Dedifferentiated amniotic fluid mesenchymal stem cell (primary cell): ENCODE data around the gene RCC1.
A peak's percentile ranks its signal among the peaks of the same experiment; 100 is the strongest.
"Not testable (repeated sequence)": the region's sequence is repeated elsewhere in the genome, so short reads cannot be mapped to it uniquely, and the experiment has no call there.

Source experiments
- DNase-seq: peaks from one replicate; pipeline ENCODE4 v3.0.0-alpha.2; 2016; ENCODE audit errors: extremely low spot score

The RCC1 gene

DNA sequence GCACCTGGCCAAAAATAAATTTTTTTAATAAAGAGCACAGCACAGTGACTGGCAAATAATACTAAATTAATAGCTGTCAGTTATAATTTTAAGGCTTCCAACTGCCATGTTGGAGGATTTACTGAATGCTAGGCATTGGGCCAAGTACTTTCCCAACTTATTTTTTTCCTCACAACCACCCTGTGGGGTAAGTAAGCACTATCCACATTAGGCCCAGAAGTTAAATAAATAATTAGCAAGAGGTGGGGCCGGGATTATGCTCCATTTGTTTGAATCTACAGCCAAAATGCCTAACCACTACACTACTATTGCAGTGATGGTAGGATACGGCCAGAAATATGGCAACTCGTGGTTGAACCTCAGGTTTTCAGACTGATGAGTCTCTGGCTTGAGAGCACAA is 42.5 kb downstream of the RCC1 start:
- DNase-seq, result no peak

DNA sequence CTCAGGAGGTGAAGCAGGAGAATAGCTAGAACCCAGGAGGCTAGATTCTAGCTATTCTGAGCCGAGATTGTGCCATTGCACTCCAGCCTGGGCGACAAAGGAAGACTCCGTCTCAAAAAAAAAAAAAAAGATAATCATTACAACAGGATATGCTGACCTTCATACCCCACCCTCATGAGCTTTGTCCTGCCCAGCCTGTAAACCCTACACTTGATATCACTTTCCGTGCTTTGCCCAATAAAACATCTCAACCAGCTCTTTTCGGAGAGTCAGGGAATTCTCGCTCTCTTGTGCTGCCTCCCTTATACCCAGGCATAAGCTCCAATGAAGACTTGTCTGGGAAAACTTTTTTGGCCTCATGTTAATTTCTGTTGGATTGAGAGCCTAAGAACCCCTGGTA is 45.5 kb downstream of the RCC1 start:
- DNase-seq, result no peak

DNA sequence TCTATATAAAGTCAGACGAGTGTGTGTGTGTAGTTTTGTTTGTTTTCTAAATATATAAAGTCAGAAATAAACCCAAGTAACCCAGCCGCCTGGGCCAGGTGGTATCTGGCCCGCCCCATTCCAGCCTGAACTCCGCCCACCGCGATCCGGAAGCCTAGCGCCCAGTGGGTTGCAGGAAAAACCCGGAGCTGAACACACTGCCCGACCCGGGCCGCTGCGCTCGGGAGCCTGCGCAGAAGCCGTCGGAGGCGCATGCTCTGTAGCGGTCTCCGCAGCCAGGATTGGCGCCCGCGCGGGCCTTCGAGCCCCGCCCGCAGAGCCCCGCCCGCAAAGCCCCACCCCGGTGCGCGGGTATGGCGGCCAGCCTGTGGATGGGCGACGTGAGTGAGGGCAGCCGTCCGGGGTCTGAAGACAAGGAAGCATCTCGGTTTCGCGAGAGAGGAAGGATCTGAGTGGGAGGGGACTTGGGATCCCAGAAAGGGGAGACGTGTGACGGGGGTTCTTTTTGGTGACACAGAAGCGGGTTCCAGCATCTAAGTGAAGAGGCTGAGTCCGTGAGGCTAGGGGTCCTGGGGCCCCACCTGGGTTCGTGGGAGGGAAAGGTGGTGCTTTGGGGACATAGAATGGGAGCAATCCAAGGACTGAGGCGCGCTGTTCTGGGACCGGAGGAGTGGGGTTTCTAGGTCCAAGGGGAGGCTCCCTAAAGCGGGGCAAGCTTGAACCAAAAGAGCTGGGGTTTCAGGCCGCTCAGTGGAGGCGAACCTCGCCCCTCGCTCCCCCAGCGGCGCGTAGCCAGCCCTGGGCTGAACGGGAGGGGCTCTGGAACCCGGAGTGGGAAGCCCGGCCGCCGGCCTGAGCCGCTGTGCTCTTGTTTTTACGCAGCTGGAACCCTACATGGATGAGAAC is 47.2 kb downstream of the RCC1 start, which contains the start of gene TRNAU1AP:
TSS of gene TRNAU1AP (plus strand) at position 328 of the 906 bp plus-strand sequence. CDS start at position 354, 26 bp downstream.
- peak; percentile 96 for DNase-seq

DNA sequence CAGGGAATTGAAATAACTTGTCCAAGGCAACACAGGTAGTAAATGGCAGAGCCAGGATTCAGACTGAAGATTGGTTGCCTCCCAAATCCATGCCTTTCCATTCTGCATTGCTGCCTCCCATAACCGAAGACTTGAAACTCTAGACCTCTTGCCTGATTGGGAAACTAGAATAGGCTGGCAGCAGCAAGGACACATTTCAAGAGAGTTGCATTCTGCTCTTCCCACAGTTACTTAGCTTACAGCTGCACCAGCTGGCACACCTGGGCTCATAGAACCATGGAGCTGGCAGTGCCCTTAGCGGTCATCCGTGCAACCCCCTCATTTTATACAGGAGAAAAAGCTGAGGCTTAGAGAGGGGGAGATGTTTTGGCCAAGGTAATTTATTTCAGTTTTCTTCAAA is 55.0 kb downstream of the RCC1 start:
- DNase-seq, result no peak

DNA sequence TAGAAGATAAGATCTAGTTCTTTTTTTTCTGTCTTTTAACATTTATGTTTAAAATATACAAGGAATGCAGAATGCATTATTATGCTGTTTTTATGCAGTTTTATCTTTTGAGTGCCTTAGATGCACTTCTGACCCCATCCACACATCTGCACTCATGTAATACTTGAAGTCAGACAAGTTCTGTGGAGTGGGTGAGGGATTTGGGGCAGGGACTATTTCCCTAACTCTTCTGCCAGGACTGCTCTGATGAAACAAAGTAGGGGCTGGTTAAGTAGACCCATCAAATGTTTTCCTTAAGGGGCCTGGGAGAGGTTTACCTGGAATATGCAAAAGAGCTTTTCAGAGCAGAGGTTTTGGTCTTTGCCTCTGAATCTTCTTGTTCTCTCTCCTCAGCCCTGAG is 58.5 kb downstream of the RCC1 start:
- DNase-seq, result no peak

DNA sequence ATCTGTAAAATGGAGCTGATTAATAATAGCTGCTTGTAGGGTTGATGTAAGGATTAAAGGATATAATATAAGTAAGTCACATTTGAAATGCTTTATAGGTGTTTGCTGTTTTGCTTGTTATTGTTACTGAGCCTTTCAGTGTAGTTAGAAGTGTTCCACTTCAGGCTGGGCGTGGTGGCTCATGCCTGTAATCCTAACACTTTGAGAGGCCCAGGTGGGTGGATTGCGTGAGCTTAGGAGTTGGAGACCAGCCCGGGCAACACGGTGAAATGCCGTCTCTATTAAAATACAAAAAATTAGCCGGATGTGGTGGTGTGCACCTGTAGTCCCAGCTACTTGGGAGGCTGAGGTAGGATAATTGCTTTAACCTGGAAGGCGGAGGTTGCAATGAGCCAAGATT is 59.2 kb downstream of the RCC1 start:
- DNase-seq, result no peak

DNA sequence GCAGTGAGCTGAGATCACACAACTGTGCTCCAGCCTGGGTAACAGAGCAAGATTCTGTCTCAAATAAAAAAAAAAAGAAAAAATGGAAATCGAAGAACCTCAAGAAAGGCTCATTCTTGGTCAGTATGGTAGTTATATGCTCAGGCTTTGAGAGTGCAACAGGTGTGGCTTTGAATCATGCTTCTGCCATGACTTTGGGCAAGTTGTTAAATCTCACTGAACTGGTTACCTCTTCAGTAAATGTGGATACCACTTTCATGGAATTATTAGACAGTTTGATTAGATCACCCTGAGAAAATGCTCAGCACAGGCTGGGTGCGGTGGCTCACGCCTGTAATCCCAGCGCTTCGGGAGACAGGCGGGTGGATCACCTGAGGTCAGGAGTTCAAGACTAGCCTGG is 59.9 kb downstream of the RCC1 start:
- no peak for DNase-seq

DNA sequence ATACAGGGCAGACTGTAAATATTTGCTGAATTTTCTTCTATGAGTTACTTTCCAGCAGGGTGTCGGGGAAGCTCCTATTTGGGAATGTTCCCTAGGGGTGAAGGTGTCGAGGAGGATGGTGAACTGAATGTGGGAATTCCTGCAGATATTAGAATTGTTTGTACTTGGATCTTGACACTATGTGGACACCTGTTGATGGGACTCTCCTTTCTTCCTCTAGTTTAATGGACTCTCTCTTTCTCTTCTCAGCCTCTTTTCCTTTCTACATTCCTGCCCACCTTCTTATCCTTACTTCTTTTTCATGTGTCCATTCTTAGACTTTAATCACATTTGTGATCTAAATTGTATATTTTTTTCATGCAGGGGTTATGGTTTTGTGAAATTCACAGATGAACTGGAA is 61.1 kb downstream of the RCC1 start:
- no peak for DNase-seq

DNA sequence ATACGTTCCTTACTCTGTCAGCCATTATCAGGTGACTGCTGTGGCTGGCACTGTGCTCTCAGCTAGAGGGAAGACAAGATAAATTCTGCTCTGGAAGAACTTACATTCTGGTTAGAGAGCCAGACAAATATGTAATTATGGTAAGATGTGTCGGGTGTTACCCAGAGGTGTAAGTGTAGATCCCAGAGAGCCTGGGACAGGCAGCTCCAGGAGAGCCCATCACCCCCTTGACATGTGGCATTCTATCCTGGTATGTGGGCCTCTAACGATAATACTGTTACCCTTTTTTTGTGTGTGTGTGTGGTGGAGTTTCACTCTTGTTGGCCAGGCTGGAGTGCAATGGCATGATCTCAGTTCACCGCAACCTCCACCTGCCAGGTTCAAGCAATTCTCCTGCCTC is 66.1 kb downstream of the RCC1 start:
- no peak for DNase-seq

DNA sequence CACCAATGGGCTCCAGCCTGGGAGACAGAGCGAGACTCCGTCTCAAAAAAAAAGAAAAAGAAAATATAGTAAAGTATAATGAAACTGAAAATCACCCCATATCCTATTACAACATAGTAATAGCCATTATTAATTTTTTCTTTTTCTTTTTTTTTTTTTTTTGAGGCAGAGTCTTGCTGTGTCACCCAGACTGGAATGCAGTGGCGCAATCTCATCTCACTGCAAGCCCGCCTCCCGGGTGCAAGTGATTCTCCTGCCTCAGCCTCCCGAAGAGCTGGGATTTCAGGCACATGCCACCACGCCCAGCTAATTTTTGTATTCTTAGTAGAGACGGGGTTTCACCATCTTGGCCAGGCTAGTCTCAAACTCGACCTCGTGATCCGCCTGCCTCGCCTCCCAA is 67.0 kb downstream of the RCC1 start:
- not testable (repeated sequence) for DNase-seq

DNA sequence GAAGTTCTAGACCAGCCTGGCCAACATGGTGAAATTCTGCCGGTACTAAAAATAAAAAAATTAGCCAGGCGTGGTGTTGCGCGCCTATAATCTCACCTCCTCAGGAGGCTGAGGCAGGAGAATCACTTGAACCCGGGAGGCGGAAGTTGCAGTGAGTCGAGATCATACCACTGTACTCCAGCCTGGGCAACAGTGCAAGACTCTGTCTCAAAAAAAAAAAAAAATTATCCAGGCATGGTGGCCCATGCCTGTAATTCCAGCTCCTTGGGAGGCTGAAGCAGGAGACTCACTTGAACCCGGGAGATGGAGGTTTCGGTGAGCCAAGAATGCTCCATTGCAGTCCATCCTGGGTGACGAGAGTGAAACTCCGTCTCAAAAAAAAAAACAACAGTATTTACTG is 67.7 kb downstream of the RCC1 start:
- no peak for DNase-seq

DNA sequence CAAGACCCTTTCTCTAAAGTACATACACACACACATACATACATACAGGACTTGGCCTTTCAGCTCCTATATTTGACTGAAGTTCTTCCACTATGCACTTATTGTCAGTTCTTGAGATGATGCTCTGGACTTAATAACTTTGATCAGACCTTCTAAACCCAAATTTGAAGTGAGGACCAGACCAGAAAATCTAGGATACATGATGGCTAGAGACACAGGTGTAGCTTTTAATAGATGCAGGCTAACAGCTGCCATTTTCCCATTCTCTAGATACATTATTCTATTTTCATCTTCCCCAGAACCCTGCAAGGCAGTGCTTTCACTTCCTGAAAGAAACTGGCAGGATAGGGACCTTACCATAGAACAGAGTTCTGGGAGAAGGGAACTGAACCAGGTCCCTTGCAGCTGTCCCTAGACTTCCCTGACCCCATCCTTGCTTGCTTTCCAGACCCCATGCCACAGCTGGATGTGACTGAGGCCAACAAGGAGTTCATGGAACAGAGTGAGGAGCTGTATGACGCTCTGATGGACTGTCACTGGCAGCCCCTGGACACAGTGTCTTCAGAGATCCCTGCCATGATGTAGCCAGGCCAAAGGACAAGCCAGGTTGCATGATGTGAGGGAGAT is 71.3 kb downstream of the RCC1 start:
- DNase-seq, result no peak

DNA sequence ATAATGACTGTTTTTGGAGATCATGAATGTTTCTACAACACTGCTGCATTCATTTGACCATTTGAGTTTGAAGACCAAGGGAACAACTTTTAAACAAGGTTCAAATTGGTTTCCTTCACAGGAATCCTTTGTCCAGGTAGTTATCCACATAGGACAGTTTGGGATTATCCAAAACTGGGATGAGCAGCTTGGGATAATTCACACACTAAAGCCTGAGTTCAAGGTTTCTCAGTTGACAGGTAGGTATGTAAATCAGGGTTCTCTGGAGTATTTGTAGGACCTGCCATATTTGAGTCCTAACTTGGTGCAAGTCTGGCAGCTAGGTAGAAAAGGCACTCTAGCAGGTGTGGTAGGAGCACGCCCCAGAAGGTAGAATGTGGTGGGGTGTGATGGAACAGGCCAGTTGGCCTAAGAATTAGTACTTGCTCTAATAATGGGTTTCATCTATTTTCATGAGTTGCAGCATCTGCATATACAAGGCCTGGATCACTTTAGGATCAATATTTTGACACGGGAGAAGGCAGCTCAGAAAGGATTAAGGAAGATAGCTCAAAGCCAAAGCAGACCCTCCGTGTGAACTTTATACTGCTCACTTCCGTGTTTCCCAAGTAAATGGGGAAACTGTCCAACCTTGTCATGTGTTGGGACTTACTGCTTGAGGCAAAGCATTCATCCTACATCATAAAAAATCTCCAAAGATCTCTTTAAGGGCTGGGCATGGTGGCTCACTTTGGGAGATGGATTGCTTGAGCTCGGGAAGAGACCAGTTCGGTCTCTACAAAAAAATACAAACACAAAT is 72.1 kb downstream of the RCC1 start:
- no peak for DNase-seq

DNA sequence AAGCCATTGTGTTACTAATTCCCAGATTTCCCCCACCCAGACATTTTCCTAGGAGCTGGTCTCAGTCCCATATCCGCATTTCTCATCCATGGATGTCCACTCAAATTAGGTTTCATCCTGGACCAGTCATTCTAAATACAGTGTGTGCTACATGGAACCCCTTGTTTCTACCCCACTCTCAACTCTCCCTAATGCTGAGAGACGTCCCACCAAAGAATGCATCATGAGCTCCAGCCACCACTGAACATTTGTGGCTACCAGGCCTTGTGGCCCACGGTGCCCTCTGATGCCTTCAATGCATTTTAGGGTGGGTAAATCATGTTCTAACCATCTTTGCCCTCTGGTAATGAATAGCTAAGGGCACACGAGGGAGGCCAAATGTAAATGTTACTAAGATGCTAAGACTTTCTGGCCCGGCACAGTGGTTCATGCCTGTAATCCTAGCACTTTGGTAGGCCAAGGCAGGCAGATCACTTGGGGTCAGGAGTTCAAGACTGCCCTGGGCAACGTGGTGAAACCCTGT is 72.9 kb downstream of the RCC1 start:
- DNase-seq, result no peak

DNA sequence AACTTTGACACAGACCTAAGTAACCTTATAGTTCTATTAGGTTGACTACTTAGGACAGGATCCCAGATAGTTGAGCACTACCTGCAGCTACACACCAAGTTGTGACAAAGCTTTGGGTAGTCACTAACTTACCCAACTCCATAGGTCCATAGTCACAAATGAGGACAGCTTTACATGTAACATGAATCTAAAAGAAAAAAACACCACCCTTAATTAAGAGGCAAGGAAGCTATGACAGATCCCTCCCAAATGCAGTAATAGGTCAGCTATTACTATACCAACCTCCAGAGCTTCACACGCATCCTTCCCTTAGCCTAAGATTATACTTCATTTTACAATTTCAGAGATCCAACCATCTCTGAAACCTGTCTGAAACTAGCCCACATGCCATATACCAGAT is 73.6 kb downstream of the RCC1 start:
- no peak for DNase-seq

DNA sequence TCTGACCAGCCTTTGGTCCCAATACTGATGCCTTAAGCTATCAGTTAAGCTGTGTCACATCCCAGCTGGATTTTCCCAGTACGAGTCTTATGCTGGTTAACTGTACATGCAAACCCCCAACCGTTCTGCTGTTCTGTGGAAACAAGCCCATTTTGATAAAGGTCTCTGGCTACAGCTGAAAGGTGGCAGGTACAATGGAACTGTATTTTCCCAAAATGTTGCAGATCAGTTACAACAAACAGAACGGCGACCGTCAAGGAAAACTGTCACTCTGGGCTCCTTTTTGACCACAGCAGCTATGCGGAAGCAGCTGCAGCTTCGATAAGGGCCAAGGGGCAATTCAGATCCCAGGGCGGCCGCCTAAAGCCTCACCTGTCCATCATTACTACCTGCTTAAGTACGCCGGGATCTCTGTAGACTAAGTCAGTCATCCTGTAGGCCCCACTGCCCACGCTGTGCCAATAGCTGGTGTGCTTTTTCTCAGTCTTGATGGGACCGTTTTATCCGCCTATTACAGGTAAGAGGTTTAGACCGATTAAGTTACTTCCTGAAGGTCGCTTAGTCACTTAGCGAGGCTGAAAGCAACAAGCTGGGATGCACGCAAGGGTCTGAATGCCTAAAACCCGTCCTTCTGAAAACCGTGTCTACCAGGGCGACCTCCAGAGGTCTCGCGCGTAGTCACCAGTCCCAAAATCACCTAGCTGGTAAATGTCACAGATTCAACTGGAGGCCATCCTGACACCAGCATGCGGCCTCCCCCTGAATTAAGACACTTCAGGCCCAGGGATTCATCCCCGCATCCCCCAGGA is 75.1 kb downstream of the RCC1 start:
- DNase-seq, result no peak

DNA sequence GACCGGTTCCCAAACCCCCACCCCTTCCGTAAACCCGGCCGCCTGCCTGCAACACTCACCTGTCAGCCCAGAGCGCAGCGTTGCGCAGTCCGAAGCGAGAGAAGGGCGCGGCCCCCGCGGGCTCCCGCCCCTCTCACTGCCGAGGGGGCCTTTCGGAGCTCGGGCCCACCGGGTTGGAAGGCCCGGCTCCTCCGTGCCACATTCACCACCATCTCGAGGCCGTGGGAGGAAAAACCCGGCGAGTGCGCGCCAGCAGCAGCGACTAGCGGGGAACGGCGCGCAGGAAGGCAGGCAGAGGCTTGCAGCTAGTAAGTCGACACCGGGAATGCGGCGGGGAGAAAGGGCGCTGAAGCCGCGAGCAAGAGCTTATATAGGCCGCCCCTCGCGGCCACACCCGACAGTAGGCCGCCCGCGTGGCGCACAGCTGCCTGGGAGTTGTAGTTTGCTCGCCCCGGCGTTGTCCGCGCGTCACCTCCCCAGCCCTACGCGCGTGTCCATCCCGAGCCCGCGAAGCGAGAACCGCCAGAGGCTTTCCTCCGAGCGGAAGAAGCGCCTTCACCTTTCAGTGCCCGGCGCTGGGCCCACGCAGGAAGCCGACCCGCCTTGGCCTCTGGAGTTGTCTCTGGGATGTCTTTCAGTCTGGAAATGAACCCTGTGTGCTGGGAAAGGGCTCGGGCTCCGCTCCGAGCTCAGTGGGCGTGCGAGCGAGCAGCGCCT is 75.8 kb downstream of the RCC1 start:
- peak; percentile 93 for DNase-seq

DNA sequence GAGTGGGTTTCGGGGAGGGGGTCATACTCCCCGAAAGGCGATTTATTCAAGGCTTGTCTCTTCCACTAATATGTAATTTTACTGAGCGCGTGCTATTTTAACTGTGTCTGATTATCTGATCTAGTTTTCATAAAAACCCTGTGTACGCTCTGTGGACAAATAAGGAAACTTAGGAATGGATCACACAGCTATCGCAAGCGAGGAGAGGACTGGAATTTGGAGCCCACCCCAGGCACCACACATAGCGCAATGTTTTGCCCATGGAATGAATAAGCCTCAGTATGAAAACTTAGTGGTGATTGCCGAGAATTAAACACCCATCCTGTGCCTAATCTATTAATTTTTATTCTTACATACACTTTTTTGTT is 76.4 kb downstream of the RCC1 start:
- no peak for DNase-seq

DNA sequence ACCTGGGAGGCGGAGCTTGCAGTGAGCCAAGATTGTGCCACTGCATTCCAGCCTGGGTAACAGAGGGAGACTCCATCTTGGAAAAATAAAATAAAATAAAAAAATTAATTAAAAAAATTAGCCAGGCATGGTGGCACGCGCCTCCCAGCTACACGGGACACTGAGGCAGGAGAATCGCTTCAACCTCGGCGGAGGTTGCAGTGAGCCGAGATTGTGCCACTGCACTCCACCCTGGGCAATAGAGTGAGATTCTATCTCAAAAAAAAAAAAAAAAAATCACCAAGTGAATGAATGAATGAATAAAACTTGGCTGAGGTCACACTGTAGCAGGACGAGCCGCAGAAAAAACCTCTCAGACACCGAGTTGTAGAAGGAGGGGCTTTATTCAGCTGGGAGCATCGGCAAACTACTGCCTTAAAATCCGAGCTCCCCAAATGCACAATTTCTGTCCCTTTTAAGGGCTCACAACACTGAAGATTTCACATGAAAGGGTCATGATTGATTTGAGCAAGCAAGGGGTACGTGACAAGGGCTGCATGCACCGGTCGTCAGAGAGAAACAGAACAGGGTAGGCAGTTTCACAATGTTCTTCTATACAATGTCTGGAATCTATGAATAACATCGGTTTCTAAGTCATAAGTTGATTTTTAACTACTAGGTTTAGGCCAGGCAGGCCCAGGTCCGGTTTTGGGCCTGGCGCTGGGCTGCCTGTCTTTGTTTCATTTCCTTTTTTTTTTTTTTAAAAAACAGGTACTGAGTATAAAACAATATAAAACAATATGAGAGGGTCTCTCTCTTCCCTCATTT is 80.9 kb downstream of the RCC1 start:
- not testable (repeated sequence) for DNase-seq
